Measurements from ENCODE around the gene LSM7. TPM values are rescaled to one million over a fixed set of nuclear protein-coding genes. Genes with fewer than 3 reads are reported as not detected.
"Not testable (repeated sequence)": the region's sequence is repeated elsewhere in the genome, so short reads cannot be mapped to it uniquely, and the experiment has no call there.

LSM7 gene
- total RNA-seq, 1 donor from 2014 or later: 58.2 TPM

DNA sequence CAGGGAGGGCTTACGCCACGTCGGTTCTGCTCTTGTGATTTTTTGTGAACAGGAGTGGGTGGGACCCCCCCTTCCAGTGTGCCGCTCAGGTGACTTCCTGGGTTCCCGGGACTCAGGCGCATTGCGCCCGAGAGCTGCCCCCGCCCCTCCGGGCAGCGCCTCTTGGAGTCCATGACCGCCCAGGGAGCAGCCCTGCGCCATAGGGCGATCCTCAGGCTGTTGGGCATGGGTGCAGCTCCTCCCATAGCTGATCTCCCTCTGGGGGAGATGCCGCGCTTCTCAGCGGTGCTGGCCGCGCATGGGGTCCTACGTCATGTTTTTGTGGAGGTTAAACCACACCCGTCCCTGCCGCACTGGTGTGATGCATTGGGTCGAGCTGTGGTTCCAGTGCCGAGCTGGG is 23.7 kb upstream of the LSM7 start:
- Histone ChIP-seq H3K36me3 (peaks cover 37% of the 10 kb centered on the region), H3K27ac (no peak overlapping the region), H3K4me1 (no peaks in the 10 kb centered on the region), H3K9me3 (no peaks in the 10 kb centered on the region), H3K4me3 (no peak overlapping the region), H3K27me3 (ENCODE audit: low read depth) (no peaks in the 10 kb centered on the region)
- ATAC-seq (peak in 1 of 2 donors; percentile 10), DNase-seq (no peak)
- intact Hi-C loops (cut with DNase I): no loop called here
- TF ChIP-seq, protein P1, sequence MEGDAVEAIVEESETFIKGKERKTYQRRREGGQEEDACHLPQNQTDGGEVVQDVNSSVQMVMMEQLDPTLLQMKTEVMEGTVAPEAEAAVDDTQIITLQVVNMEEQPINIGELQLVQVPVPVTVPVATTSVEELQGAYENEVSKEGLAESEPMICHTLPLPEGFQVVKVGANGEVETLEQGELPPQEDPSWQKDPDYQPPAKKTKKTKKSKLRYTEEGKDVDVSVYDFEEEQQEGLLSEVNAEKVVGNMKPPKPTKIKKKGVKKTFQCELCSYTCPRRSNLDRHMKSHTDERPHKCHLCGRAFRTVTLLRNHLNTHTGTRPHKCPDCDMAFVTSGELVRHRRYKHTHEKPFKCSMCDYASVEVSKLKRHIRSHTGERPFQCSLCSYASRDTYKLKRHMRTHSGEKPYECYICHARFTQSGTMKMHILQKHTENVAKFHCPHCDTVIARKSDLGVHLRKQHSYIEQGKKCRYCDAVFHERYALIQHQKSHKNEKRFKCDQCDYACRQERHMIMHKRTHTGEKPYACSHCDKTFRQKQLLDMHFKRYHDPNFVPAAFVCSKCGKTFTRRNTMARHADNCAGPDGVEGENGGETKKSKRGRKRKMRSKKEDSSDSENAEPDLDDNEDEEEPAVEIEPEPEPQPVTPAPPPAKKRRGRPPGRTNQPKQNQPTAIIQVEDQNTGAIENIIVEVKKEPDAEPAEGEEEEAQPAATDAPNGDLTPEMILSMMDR (IDR thresholded peaks at IDR 0.05): no peak

DNA sequence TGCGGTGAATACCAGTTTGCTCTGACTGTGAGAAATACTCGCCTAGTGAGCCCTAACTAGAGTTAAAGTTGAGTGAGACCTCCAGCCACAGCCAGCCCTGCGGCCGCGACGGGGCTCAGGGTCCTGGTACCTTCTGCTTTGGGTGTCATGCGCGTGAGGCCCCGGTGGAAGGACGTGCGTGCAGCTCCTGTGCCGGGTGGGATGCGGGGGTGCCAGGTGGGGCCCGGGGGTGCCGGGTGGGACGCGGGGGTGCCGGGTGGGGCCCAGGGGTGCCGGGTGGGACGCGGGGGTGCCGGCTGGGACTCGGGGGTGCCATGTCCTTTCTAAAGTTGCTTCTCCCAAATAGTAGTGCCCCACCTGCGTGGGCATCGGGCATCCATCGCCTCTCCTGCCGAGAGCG is 23.2 kb upstream of the LSM7 start:
- peaks cover 37% of the 10 kb centered on the region for H3K36me3 ChIP-seq
- DNase-seq: no peak
- no peaks in the 10 kb centered on the region for H3K4me1 ChIP-seq
- no peaks in the 10 kb centered on the region for H3K9me3 ChIP-seq
- H3K27me3 ChIP-seq (ENCODE audit: low read depth): no peaks in the 10 kb centered on the region
- no peak overlapping the region for H3K27ac ChIP-seq
- peak in 1 of 2 donors; percentile 16 for ATAC-seq
- TF ChIP-seq, protein P1 (IDR thresholded peaks at IDR 0.05): no peak
- intact Hi-C loops (cut with DNase I): no loop called here
- H3K4me3 ChIP-seq: no peak overlapping the region

DNA sequence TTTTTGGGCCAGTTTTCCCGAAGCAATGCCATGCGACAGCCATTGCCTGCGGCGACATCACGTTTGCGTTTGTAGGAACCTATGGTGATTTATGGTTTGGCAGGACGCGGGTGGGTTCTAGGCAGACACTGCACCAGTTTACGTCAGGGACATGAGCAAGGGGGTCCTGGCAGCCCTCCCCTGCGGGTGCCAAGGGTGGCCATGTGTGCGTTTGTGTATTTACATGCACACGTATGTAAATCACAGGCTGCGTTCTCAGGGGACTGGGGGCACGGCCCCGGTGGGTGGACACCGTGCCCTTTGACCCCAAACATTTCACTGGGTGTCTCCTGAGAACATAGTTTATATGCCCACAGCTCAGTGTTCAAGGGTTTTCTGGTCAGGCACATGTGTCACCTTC is 22.3 kb upstream of the LSM7 start:
- peaks cover 37% of the 10 kb centered on the region for H3K36me3 ChIP-seq
- H3K4me3 ChIP-seq: no peak overlapping the region
- intact Hi-C loops (cut with DNase I): no loop called here
- ATAC-seq (no peak), DNase-seq (peak; percentile 32)
- no peaks in the 10 kb centered on the region for H3K27me3 ChIP-seq (ENCODE audit: low read depth)
- TF ChIP-seq, protein P1 (IDR thresholded peaks at IDR 0.05): no peak
- H3K9me3 ChIP-seq: no peaks in the 10 kb centered on the region
- no peak overlapping the region for H3K27ac ChIP-seq
- H3K4me1 ChIP-seq: no peaks in the 10 kb centered on the region

DNA sequence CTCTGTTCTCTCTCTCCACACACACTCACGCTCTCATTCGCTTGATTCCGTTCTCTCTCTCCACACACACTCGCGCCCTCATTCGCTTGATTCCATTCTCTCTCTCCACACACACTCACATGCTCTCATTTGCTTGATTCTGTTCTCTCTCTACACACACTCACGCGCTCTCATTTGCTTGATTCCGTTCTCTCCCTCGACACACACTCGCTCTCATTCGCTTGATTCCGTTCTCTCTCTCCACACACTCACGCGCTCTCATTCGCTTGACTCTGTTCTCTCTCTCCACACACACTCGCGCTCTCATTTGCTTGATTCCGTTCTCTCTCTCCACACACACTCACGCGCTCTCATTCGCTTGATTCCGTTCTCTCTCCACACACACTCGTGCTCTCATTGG is 21.4 kb upstream of the LSM7 start:
- H3K36me3 ChIP-seq: peaks cover 40% of the 10 kb centered on the region
- H3K27ac ChIP-seq; intact Hi-C loops (cut with DNase I); DNase-seq; H3K9me3 ChIP-seq; H3K4me1 ChIP-seq; ATAC-seq; H3K4me3 ChIP-seq; H3K27me3 ChIP-seq (ENCODE audit: low read depth): not testable (repeated sequence)

DNA sequence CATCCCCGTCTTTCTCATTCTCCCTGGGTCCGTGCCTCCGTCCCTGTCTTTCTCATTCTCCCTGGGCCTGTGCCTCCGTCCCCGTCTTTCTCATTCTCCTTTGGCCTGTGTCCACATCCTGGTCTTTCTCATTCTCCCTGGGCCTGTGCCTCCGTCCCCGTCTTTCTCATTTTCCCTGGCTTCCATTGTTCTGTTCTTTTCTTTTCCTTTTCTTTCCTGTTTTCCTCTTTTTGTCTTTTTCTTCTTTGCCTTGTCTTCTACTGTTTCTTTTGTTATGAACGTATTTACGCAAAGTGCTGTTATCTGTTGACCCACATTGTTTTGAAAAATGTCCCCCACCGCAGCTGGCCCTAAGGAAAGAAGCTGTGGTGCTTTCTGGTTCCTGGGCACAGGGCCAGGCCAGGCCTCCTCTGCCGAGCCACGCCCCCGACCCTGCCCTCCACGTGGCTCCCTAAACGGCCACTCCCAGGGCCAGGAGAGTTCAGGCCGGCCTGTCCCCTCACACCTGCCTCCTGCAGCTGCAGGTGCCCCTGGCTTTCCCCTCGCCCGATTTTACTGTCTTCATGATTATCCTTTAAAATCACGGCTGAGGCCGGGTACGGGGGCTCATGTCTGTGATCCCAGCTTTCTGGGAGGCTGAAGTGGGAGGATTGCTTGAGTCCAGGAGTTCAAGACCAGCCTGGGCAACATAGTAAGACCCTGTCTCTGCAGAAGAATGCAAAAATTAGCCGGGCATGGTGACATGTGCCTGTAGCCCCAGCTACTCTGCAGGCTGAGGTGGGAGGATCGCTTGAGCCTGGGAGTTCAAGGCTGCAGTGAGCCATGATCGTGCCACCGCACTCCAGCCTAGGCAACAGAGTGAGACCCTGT is 17.6 kb upstream of the LSM7 start:
- TF ChIP-seq, protein P1 (IDR thresholded peaks at IDR 0.05): no peak
- intact Hi-C loops (cut with DNase I): no loop called here
- H3K4me1 ChIP-seq: no peaks in the 10 kb centered on the region
- no peak overlapping the region for H3K4me3 ChIP-seq
- H3K27me3 ChIP-seq (ENCODE audit: low read depth): no peaks in the 10 kb centered on the region
- no peak overlapping the region for H3K27ac ChIP-seq
- H3K9me3 ChIP-seq: no peaks in the 10 kb centered on the region
- DNase-seq: peak; percentile 70
- peak; percentile 63 to 68 for ATAC-seq
- H3K36me3 ChIP-seq: peaks cover 20% of the 10 kb centered on the region

DNA sequence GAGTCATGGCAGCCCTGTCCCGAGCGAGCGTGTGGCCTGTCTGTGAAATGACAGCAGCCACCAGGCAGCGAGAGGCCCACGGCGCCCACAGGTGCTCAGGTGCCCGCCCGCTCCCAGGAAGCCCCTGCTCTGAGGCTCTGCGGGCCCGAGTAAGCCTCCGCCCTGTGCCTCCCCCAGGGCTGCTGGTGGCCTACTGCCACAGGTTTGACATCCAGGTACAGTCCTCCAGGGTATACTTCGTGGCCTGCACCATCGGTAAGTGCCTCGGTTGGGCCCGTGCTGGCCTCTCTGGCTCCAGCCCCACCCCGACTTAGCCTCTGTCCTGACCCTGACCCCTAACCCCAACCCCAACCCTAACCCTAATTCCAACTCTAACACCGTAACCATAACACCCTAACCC is 16.7 kb upstream of the LSM7 start:
- H3K27ac ChIP-seq: no peak overlapping the region
- no peaks in the 10 kb centered on the region for H3K9me3 ChIP-seq
- H3K4me3 ChIP-seq: no peak overlapping the region
- no peaks in the 10 kb centered on the region for H3K27me3 ChIP-seq (ENCODE audit: low read depth)
- H3K36me3 ChIP-seq: peaks cover 23% of the 10 kb centered on the region
- ATAC-seq (peak; percentile 5 to 14), DNase-seq (peak; percentile 34)
- intact Hi-C loops (cut with DNase I): no loop called here
- TF ChIP-seq, protein P1 (IDR thresholded peaks at IDR 0.05): no peak
- no peaks in the 10 kb centered on the region for H3K4me1 ChIP-seq

All from lower lobe of right lung (tissue), 2 donors.